ENCODE results near the gene COL19A1.

Gene COL19A1

GRCh38 chr6:70234561-70235236, 368.3 kb downstream of the COL19A1 start:
- no peak for DNase-seq

DNA sequence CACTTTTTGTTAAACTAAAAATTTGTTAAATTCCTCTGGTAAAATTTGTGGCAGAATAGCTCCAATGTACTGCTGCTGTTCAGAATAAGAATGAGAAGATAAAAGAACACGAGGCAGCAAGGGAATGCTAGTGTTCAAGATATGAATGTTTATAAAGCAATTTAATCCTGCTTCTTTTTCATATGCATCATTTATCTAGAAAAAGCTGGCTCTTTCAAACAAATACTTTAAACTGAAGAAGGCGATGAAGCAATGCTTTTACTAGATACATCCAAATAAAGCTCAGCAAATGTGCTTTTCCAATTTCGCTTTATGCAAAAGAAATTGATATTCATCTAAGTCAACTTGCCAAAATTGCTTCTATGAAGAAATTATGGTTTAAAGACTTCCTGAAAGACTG, 370.0 kb downstream of the COL19A1 start:
- no peak for DNase-seq

- no peak for DNase-seq
These were observed 374.7 kb downstream of the COL19A1 start for GRCh38 chr6:70241031-70241430.

GRCh38 chr6:70241991-70242420, 375.6 kb downstream of the COL19A1 start:
- DNase-seq = peak in 1 of 14 donors; percentile 9

DNA sequence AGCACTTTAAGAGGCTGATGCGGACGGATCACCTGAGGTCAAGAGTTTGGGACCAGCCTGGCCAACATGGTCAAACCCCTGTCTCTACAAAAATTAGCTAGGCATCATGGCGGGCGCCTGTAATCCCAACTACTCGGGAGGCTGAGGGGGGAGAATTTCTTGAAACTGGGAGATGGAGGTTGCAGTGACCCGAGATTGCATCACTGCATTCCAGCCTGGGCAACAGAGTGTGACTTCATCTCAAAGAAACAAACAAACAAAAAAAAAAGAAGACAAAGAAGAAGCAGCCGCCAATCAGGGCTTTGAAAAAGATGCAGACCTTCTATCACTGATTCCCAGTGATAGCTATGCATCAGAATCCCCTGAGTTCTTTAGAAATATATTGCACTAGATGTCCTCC, 379.8 kb downstream of the COL19A1 start:
- DNase-seq = no peak

DNA sequence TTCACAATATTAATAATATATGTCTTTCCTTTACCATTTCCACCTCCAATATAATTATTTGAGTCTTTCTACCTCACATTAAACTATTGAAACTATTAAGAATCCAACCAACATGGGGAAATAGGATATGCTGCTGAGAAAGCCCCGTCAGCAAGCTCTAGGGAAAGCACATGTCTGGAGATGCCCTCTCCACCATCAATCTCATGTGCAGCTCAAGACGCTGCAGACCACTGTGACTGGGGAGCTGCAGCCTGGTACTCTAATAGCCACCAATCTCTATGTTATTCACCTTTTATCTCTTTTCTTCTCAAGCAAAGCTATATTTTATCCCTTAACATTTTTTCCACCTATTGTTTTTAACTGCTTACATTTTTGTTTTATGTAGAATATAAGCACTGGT, 386.2 kb downstream of the COL19A1 start:
- DNase-seq = no peak

- DNase-seq = no peak
These were observed 387.6 kb downstream of the COL19A1 start for GRCh38 chr6:70253923-70254322.

- DNase-seq = no peak
These were observed 388.4 kb downstream of the COL19A1 start for GRCh38 chr6:70254784-70255183.

- no peak for DNase-seq
These were observed 391.5 kb downstream of the COL19A1 start for GRCh38 chr6:70257768-70258273.

- no peak for DNase-seq
These were observed 392.1 kb downstream of the COL19A1 start for GRCh38 chr6:70258483-70258882.

All from C1 segment of cervical spinal cord (tissue), 14 donors.